ENCODE data around the gene RND2.

DNA sequence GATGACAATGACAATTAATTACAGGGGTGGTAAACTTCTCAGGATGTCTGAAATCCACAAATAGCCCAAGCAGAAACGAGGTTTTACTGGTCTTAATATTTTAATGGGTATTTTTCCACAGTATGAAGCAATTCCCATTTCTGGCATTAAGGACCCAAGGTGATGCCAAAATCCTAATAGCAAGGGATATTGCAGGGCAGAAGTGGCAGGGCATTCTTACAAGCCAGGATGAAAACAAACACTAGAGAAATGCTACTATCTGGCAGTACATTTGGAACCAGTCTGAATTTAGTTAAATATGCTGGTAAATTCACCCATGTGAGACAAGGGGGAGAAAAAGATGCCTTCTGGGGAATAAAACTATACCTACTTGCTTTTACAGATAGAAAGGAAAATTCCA lies 45.2 kb downstream of the RND2 start:
- TF ChIP-seq, protein P1, sequence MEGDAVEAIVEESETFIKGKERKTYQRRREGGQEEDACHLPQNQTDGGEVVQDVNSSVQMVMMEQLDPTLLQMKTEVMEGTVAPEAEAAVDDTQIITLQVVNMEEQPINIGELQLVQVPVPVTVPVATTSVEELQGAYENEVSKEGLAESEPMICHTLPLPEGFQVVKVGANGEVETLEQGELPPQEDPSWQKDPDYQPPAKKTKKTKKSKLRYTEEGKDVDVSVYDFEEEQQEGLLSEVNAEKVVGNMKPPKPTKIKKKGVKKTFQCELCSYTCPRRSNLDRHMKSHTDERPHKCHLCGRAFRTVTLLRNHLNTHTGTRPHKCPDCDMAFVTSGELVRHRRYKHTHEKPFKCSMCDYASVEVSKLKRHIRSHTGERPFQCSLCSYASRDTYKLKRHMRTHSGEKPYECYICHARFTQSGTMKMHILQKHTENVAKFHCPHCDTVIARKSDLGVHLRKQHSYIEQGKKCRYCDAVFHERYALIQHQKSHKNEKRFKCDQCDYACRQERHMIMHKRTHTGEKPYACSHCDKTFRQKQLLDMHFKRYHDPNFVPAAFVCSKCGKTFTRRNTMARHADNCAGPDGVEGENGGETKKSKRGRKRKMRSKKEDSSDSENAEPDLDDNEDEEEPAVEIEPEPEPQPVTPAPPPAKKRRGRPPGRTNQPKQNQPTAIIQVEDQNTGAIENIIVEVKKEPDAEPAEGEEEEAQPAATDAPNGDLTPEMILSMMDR (conservative IDR thresholded peaks at IDR 0.05), result no peak
- no peak for TF ChIP-seq ZFX (IDR thresholded peaks at IDR 0.05)
